Activated T-cell treated with anti-CD3 and anti-CD28 coated beads for 1 hour (primary cell): Measurements from ENCODE around the gene RHOT1.
"Not testable (repeated sequence)": the region's sequence is repeated elsewhere in the genome, so short reads cannot be mapped to it uniquely, and the experiment has no call there.

Source experiments
- DNase-seq: peaks from one replicate; pipeline ENCODE4 v3.0.0-alpha.2; 2020; ENCODE audit warnings: low read depth

The RHOT1 gene

GRCh38 chr17:32159586-32160438 lies 17.5 kb downstream of the RHOT1 start:
- DNase-seq, result no peak

- DNase-seq, result no peak
Measured at GRCh38 chr17:32160526-32160925, 18.2 kb downstream of the RHOT1 start.

GRCh38 chr17:32161029-32161428 lies 18.7 kb downstream of the RHOT1 start:
- DNase-seq, result no peak

- DNase-seq, result no peak
Measured at GRCh38 chr17:32161506-32162365, 19.4 kb downstream of the RHOT1 start.

GRCh38 chr17:32174889-32175288 lies 32.6 kb downstream of the RHOT1 start:
- DNase-seq, result no peak

GRCh38 chr17:32178679-32179078 lies 36.4 kb downstream of the RHOT1 start:
- not testable (repeated sequence) for DNase-seq

GRCh38 chr17:32179103-32179502 lies 36.8 kb downstream of the RHOT1 start:
- DNase-seq, result not testable (repeated sequence)

- not testable (repeated sequence) for DNase-seq
Measured at GRCh38 chr17:32179526-32179925, 37.2 kb downstream of the RHOT1 start.

- not testable (repeated sequence) for DNase-seq
Measured at GRCh38 chr17:32180262-32180661, 38.0 kb downstream of the RHOT1 start.

GRCh38 chr17:32185875-32186274 lies 43.6 kb downstream of the RHOT1 start:
- DNase-seq, result no peak

- no peak for DNase-seq
Measured at GRCh38 chr17:32187271-32187670, 45.0 kb downstream of the RHOT1 start.

- no peak for DNase-seq
Measured at GRCh38 chr17:32189343-32189742, 47.0 kb downstream of the RHOT1 start.

- no peak for DNase-seq
Measured at GRCh38 chr17:32191306-32191705, 49.0 kb downstream of the RHOT1 start.

GRCh38 chr17:32192379-32192778 lies 50.1 kb downstream of the RHOT1 start:
- no peak for DNase-seq

GRCh38 chr17:32197987-32198386 lies 55.7 kb downstream of the RHOT1 start:
- no peak for DNase-seq

GRCh38 chr17:32206861-32207260 lies 64.6 kb downstream of the RHOT1 start:
- DNase-seq, result no peak

- no peak for DNase-seq
Measured at GRCh38 chr17:32208436-32208835, 66.1 kb downstream of the RHOT1 start.

GRCh38 chr17:32209608-32210007 lies 67.3 kb downstream of the RHOT1 start:
- DNase-seq, result no peak

- no peak for DNase-seq
Measured at GRCh38 chr17:32211671-32212070, 69.4 kb downstream of the RHOT1 start.

- DNase-seq, result no peak
Measured at GRCh38 chr17:32215696-32216095, 73.4 kb downstream of the RHOT1 start.

GRCh38 chr17:32222621-32223020 lies 80.3 kb downstream of the RHOT1 start:
- no peak for DNase-seq

GRCh38 chr17:32223703-32224102 lies 81.4 kb downstream of the RHOT1 start:
- no peak for DNase-seq

- DNase-seq, result no peak
Measured at GRCh38 chr17:32226886-32227285, 84.6 kb downstream of the RHOT1 start.
